ENCODE measurements around the gene SLC27A3. TPM values are rescaled to one million over a fixed set of nuclear protein-coding genes. Genes with fewer than 3 reads are reported as not detected.

The SLC27A3 gene
- total RNA-seq, 2 experiments from 2014 or later, result 4.5 to 10.2 TPM

- H4K20me1 ChIP-seq (ENCODE audit: insufficient read depth, low read length), result no peaks in the 10 kb centered on the region
- no peaks in the 10 kb centered on the region for H3K36me3 ChIP-seq (ENCODE audit: insufficient read depth, low read length)
- intact Hi-C loops (cut with micrococcal nuclease; ENCODE audit: unreplicated experiment), result no loop called here
- no peak overlapping the region for H3K4me2 ChIP-seq (ENCODE audit: low read length)
- no peak overlapping the region for H2AFZ ChIP-seq (ENCODE audit: low read length)
- no peaks in the 10 kb centered on the region for H3K9me2 ChIP-seq (ENCODE audit: insufficient read depth, low read length)
- CTCF ChIA-PET (ENCODE audit: unreplicated experiment), result no interaction called here
- peaks cover 28% of the 10 kb centered on the region for H3K4me1 ChIP-seq (ENCODE audit: insufficient read depth, low read length, poor library complexity, severe bottlenecking)
- DNase-seq (ENCODE audit: low spot score), result no peak
- H3K4me3 ChIP-seq (ENCODE audit: low read depth, low read length, poor library complexity, severe bottlenecking), result no peak overlapping the region
- H3K27ac ChIP-seq (ENCODE audit: low read depth, low read length, poor library complexity, severe bottlenecking), result no peak overlapping the region
- no peaks in the 10 kb centered on the region for H3K9me3 ChIP-seq (ENCODE audit: low read length)
- POLR2A ChIA-PET, result no interaction called here
- BruUV-seq (replicated peaks), result no TSS peak
- H3K79me2 ChIP-seq (ENCODE audit: insufficient read depth, low read depth, low read length), result no peaks in the 10 kb centered on the region
- TF ChIP-seq EZH2phosphoT487 (IDR thresholded peaks at IDR 0.05; ENCODE audit: borderline replicate concordance, low read depth, low read length) (no peak), CTCF (conservative IDR thresholded peaks at IDR 0.05; ENCODE audit: low read length) (no peak)
Measured at GRCh38 chr1:153794624-153795329, 19.6 kb downstream of the SLC27A3 start.

- no TSS peak for BruUV-seq (replicated peaks)
- ChIA-PET POLR2A (no interaction called here), CTCF (ENCODE audit: unreplicated experiment) (no interaction called here)
- Histone ChIP-seq H3K4me1 (ENCODE audit: insufficient read depth, low read length, poor library complexity, severe bottlenecking) (peaks cover 22% of the 10 kb centered on the region), H3K36me3 (ENCODE audit: insufficient read depth, low read length) (no peaks in the 10 kb centered on the region), H2AFZ (ENCODE audit: low read length) (no peak overlapping the region), H4K20me1 (ENCODE audit: insufficient read depth, low read length) (no peaks in the 10 kb centered on the region), H3K4me2 (ENCODE audit: low read length) (no peak overlapping the region), H3K79me2 (ENCODE audit: insufficient read depth, low read depth, low read length) (no peaks in the 10 kb centered on the region), H3K4me3 (ENCODE audit: low read depth, low read length, poor library complexity, severe bottlenecking) (no peak overlapping the region), H3K9me3 (ENCODE audit: low read length) (no peaks in the 10 kb centered on the region), H3K27ac (ENCODE audit: low read depth, low read length, poor library complexity, severe bottlenecking) (no peak overlapping the region), H3K9me2 (ENCODE audit: insufficient read depth, low read length) (no peaks in the 10 kb centered on the region)
- intact Hi-C loops (cut with micrococcal nuclease; ENCODE audit: unreplicated experiment), result no loop called here
- TF ChIP-seq EZH2phosphoT487 (IDR thresholded peaks at IDR 0.05; ENCODE audit: borderline replicate concordance, low read depth, low read length) (no peak), CTCF (conservative IDR thresholded peaks at IDR 0.05; ENCODE audit: low read length) (no peak)
- DNase-seq (ENCODE audit: low spot score), result no peak
Measured at GRCh38 chr1:153795330-153795837, 20.2 kb downstream of the SLC27A3 start.
